ENCODE data around the gene PIP5K1B.

PIP5K1B gene

DNA sequence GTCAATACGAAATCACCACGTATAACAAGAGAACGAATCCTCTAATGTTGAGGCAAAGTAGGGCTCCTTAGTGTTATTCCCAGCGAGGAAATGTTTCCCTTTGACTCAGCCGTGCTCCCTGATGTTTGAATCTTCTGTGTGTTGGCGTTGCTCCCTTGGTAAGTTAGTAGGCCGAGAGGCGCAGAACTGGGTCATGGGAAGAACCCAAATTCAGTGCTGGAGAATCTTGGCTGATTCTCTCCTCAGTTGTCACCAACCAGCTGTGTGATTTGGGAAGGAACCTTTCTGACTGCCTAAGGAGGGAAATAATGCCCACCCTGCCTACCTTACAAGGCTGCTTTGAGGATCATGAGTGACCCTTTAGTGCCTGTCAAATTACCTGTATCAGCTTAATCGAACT lies 286.4 kb downstream of the PIP5K1B start:
- no peak for DNase-seq (ENCODE audit: low read depth)

DNA sequence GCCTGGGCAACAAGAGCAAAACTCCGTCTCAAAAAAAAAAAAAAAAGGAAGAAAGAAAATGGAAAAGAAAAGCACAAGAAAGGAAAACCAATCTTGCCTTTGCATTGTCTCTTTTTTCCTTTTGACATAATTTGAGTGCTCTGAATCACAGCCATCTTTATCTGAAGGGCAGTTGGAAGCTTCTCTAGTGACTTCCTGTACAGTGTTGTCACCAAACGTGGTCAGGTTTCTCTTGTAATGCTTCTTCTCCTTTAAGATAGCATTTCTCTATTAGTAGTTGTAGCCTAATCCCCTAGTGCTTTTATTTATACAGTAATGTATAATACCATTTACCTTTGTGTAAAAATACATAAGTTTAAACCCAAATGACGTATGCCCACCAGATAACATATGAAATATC lies 290.7 kb downstream of the PIP5K1B start:
- DNase-seq (ENCODE audit: low read depth) = no peak

DNA sequence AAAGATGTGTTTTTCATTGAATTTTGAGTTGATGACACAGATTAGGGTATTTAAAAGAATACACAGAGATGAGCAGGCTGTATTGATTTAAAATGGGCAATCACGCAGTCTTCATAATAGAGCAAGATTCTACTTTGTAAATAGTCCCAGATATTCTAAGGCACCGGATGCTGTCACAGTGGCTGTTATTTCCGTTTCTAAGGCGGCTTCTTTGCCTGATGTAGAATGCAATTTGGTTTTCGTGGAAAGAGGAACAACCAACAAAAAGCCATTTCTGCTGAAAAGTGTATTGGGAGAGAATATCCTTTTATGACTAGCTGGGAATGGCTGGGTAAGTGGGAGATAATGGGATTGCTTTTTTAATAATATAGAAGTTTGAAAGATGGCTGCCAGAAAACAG lies 291.4 kb downstream of the PIP5K1B start:
- no peak for DNase-seq (ENCODE audit: low read depth)

DNA sequence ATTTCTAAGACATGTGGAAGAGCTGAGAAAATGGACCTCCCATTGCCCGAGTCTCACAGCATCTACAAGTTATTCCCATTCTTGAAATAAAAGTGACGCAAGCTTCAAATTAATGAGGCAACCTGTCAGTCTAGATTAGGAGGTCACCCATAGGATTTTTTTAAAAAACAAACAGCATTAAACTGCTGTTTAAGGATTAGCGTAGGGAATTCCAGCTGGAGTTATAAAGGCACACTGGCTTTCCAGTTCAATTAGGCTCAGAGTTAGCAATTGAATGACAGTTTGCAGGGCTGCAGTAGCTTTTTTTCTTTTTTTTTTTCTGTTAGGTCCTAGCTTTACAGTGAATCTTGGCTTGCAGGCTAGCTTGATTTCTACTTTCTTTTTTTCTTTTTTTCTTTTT lies 292.6 kb downstream of the PIP5K1B start:
- DNase-seq (ENCODE audit: low read depth) = no peak

DNA sequence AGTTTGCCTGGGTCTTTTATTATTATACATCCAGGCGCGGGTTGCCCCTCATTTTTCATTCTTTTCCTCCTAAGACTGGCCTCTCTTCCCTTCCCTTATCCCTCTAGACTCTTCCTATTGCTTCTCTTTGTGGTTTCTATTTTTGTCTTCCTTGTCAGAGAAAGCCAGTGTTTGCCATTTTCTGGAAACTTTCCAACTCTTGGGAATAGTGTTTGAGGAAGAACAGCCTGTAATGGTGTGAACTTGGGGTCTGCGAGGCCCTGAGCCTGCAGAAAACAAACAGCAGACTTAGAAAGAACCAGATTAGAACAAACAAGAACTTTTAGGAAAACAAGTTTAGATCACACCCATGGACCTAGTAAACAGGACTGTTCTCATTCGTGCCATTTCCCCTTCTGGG lies 293.3 kb downstream of the PIP5K1B start:
- DNase-seq (ENCODE audit: low read depth) = no peak

DNA sequence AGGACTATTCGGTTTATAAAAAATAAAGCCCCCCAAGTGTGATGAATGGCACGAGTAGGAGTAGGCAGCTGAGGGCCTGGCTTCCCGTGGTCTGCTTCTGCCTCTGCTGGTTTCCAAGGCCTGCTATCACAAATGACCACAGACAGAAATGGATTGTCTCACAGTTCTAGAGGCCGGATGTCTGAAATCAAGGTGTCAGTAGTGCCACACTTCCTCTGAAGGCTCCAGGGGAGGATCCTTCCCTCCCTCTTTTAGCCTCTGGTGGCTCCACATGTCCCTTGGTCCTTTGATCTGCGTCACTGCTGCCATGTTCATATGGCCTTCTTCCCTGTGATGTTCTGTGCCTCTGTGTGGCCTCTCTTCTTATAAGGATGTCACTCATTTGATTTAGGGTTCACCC lies 293.8 kb downstream of the PIP5K1B start:
- DNase-seq (ENCODE audit: low read depth) = no peak

DNA sequence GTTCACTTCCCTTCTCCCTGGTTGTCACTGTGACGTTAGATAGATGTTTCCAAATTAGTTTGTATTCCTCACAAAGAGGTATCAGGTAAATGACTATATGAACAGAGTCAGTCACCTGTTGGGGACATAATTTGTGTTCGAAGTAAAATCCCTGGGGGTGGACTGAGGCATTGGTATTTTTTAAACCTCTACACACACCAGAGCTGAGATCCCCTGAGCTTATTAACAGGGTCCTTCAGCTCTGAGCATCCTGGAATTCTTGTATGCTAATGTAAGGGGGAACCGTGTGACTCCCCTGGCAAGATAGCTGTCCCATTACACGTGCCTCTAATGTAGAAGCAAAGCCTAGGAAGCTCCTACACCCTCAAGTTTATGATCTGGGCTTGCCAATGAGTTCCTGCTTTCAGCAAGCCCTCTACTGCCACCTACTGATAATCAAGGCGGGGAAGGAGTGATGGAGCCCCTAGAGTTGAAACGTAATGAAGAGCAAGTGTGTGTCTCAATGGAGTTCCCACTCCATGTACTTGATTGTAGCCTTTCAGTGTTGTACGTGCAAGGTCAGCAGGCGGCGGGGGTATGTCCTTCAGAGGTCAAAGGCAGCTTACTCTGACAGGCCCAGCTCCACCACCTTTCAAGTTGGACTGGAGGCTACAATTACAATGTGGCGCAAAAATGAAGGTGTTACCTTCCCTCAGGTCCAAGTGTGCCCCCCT lies 294.5 kb downstream of the PIP5K1B start:
- DNase-seq (ENCODE audit: low read depth) = peak; percentile 22

DNA sequence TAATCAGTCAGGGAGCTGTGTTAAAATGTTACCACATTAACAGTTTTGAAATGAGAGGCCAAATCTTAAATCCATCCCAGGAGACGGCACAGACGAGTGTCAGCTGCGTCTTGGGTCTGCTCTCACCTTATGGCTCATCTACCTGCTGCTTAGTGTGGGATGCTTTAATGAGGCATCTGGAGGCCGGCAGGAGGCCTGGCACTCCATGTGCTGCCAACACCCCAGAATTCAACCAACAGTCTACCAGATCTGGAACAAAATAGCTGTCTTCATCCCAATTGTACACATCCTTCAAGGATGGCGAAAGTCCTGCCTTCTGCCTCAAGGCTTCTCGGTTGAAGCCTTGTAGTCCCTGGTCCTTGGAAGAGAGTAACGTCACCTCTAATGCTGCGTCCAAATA lies 296.9 kb downstream of the PIP5K1B start:
- DNase-seq (ENCODE audit: low read depth) = no peak

DNA sequence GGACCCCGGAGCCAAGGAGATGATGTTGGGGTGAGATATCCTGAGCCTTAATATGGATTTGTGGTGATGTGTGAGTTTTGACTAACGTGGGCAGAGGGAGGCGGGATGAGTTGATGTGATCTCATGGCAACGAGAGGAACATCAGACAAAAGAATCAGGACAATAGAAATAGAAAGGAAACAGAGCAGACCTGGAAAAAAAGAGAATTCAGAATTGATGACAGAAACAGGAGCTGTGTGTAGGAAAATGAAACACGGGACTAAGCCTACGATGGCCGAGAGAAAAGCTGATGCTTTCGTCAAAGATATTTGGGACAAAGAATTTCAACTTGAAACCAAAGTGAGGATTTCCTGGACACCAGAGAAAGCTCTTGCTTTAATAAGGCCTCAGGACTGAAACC lies 298.0 kb downstream of the PIP5K1B start:
- no peak for DNase-seq (ENCODE audit: low read depth)

DNA sequence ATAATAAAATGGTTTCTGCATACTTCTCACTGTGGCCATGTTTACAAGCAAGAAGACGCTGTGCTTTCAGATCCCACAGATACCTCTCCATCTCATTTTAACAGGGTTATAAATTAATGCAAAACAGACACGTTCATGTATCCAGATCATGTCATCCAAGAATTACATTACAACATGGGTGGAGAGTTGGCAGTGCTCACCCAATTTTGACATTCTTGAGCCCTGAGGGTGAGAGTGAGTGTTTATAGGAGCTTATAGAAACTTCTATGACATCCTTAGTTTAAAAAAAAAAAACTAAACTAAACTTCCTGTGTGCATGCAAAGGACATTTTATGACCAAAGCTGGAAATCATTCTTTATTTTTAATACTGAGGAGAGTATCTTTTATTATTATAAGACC lies 299.8 kb downstream of the PIP5K1B start:
- DNase-seq (ENCODE audit: low read depth) = no peak

DNA sequence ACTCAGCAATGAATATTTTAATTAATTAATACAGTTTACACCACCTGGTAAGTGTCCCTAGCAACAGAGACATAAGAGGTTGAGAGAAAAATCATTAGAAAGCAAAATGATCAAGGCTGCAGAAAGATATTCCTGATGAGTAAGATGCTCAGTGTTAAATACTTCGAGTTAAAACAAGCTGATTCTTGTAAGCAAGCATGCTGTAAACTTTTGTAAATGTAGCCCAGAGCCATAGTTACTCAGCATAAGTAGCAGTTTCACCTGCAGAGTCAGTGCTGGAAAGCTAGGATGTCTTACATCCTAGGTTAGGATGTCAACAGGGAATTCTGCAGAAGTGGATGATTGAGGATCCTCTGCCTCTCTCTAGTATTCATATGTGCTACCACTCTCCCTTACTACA lies 304.7 kb downstream of the PIP5K1B start:
- DNase-seq (ENCODE audit: low read depth) = no peak

DNA sequence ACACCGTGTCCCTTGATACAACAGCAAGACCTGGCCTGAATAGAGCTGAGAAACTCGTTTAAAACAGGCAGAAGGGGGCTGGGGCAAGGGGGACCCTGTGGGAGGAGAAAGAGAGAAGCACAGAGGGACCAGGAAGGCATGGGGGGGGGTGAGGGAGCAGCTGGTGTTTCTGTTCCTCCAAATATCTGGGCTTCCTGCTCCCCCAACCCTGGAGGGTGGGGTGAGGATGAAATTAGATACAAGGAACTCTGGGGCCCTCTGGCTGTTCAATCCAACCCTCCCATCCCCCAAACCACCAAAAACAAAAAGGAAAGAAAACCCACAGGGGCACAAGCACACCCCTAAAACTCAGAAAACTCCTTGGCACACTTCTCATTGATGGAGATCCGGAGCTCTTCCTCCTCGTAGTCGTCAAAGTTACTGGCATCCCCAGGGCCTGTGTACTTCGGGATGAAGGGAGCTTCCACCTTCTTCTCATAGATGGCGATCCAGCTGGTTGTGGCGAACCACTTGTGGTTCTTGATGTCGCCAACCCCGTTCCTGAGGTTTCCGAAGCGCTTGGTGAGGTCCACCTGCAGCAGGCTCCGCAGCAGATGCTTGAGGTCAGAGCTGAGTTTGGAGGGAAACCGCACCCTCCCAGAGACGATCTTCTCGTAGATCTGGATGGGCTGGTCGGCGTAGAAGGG lies 307.8 kb downstream of the PIP5K1B start:
- DNase-seq (ENCODE audit: low read depth) = no peak

DNA sequence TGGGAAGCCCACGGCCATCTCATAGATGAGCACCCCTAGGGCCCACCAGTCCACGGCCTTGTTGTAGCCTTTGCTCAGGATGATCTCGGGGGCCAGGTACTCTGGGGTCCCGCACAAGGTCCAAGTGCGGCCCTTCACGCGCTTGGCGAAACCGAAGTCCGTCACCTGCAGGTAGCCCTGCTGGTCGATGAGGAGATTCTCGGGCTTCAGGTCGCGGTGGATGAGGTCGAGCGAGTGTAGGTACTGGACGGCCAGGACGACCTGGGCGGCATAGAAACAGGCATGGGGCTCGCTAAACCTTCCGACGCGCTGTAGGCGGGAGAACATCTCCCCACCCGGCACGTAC lies 308.3 kb downstream of the PIP5K1B start:
- no peak for DNase-seq (ENCODE audit: low read depth)

DNA sequence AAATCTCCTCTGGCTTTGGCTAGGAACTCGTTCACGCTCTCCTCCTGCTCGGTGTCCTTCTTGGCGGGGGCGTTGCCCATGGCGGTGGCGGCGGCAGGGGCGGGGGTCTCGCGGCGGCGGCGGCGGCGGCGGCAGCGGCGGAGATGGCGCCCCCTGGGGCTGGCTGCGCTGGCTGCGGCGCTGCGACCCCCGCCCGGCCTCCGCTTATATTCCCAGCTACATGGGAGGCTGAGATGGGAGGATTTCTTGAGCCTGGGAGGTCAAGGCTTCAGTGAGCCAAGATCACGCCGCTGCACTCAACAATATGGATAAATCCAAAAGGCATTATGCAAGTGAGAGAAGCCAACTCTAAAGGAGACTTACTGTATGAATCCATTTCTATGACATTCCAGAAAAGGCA lies 309.0 kb downstream of the PIP5K1B start, which contains the start of gene PRKACG:
Gene PRKACG, minus strand, starts transcription at position 101 of the 400 bp plus-strand sequence. Its CDS starts 21 bp downstream, at position 80.
- no peak for DNase-seq (ENCODE audit: low read depth)

DNA sequence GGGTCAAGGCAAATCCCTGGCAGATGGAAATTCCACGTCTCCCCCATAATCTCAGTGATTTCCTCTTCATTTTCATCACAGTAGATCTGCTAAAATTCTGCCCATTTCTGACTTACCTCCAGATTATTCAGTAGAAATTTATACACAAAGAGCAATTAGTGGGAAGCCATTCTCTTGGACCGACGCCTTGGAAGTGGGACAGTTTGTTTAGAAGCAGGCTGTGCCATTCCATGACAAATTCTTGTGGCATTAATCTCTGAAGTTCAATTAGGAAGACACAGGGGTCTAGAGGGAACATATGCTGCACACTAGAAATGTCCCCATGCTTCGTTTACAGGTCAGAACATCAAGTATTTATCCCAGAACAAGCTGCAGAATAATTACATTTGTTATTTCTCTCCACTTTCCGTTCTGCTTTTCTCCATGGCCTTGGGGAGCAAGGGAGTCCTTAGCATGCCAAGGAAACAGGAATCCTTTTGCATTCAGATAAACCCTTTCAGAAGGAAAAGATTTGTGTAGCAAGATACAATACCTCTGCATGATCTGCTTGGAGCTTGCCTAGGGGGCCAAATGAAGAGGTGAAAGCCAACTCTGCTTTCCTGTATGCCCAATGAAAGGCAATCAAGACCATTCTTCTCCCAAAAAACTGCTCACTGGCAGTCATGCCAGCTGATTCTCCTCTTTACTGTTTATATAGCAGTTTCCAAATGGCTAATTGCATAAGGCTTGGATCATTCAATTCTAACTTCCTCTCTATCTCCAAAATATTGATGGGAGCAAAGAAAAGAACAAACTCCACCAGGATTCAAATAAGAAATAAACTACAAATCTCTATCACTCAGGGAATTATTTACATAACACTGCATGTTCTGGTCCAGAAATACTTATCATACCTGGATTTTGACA lies 311.4 kb downstream of the PIP5K1B start:
- no peak for DNase-seq (ENCODE audit: low read depth)

DNA sequence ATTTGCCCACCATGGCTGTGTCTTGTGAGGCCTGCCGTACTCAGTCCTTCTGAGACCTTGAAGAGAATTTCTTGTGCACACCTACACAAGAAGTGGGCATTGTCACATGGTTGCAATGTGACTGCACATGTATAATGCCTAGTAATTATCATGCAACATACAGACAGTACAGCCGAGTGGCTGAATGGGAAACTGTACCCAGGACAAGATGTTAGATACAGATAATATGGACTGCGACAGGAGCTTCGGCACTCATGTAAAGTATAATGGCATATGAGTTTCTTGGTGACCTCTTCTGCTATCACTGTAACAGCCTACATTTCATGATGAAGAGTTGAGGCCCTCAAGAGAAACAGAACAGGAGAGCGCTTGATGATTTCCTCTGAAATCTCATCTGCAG lies 313.7 kb downstream of the PIP5K1B start:
- no peak for DNase-seq (ENCODE audit: low read depth)

DNA sequence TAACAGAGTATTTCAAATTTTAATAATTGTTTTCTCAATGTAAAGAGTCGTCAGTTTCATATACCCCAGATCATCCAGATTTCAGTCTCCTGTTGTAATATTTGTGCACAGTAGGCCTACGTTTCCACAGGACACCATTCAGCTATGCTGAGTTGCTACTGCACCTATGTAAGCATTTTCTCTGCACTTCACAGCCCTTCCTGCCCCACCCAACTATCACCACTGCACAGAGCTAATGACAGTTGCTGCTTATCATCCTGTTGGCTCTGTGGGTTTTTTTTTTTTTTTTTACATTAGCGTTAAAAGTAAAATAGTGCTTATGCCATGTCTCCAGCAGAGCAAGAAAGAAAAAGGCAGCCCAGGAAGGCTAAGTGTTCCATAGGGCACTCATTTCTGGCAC lies 314.8 kb downstream of the PIP5K1B start:
- no peak for DNase-seq (ENCODE audit: low read depth)

DNA sequence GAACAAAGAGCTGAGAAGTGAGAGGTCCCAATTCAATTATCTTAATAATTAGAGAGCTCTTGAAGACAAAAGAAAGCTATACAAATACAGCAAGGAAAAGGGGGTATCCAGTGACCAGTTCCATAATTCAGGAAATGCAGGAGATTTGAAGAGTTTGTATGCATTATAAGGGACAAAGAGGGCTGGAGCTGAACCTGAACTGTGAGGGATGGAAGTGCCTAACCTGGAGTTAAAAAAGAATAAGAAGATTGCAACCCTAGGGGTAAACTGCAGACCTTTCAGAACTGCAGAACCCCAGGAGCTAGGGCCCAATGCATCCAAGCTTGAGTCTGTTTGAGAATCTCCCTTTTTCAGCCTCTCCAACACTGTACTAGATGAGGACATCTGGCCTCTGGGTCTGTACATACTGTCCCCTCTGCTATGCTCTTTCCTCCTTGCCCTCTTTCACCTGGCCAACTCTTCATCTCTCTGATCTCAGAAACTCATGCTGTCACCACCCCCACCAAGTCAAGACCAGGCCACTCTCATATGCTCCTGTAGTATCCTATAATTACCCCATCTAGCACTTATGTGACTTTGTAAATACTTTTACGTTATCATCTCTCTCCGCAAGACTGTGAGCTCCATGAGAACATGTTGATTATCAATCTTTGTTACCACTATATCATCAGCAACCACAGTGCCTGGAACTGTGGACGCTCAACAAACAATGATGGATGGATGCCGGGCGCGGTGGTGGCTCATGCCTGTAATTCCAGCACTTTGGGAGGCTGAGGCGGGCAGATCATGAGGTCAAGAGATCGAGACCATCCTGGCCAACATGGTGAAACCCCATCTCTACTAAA lies 315.5 kb downstream of the PIP5K1B start:
- DNase-seq (ENCODE audit: low read depth) = no peak

DNA sequence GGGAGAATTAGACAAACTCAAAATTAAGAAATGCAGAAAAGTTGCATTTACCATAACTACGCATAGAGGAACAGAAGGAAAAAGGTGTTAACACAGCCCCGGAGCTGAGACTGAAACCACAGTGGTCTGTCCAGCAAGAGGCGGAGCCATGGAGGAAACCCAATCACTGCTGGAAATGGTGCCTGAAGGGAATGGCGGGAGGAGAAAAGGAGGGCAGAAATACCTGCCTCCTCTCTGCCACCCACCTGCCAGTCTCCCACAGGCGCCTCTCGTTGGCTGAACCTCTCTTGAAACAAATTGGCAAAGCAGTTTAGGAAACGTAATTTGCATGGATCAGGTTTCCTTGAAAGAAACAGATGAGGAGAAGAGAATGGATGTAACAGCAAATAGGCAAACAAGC lies 318.6 kb downstream of the PIP5K1B start:
- DNase-seq (ENCODE audit: low read depth) = no peak

DNA sequence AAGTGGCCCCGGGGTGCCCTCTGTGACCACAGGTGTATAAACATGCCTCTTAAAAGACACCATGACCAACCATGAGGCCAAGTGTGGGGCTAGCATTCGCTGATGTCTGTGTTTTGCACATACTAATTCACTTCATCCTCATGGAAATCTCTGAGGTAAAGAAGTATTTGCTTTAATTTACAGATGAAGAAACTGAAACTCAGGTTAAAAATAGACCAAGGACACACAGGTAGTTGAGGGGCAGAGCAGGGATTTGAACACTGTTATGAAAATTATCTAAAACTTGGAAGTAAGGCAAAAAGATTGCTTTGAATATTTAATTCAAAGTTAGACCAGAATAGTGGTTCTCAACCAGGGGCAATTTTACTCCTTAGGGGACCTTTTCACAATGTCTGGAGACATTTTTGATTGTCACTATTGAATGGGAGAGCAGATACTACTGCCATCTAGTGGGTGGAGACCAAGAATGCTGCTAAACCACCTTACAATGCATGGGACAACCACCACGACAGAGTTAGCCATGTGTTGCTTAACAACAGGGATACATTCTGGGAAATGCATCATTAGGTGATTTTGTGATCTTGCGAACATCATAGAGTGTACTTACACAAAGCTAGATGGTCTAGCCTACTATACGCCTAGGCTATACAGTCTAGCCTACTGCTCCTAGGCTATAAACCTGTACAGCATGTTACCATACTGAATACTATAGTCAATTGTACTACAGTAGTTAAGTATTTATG lies 322.5 kb downstream of the PIP5K1B start:
- DNase-seq (ENCODE audit: low read depth) = no peak

DNA sequence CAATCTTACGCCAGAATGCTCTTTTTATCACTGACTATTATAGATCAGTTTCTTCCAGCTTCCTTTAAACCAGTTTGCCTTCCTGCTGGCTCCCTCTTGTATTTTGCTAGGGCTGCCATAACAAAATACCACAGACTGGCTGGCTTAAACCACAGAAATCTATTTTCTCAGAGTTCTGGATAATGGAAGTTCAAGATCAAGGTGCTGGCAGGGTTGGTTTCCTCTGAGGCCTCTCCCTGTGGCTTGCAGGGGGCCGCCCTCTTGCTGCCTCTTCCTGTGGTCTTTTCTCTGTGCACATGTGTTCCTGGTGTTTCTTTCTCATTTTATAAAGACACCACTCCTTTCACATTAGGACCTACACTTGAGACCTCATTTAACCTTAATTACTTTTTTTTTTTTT lies 323.7 kb downstream of the PIP5K1B start:
- DNase-seq (ENCODE audit: low read depth) = no peak

All from GM04503 (cell line).